ENCODE results near the gene C3orf18.

DNA sequence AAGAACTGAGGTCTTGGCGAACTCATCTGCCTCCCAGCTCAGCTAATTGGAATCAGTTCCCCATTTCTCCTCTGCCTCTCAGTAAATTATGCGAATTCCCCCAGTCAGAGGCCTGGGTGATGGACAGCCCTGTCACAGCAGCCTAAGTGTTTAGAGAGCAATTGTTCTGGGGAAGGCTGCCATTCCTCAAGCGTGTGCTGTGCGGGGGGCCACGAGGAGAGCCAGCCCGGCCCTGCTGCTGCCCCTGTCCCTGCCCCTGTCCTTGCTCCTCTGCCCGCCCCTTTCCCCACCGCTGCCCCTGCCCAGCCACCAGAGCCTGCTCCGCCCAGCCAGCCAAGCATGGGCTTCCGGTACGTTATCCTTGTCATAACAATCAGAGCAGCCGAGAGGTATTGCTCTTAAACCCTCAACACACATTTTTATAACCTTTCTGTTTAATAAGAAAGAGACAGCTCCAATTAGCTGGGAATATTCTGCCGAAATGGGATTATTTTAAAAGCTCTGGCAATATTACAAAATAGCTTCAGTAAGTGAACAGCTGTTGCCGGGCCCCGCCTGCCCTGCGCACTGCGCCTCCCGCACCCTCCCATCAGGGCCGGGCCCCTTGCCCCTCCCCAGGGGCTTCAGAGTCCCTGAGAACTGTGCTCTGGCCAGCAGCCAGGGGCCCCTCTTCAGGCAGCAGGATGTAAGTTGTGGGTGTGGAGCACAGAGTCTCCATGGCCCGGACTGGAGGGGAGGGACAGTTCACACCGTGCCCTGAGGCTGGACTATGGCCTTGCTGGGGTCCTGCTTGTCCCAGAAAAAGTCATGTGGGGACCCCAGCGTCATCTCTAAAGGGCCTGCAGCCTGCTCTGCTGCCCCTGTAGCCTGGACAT is 51.7 kb downstream of the C3orf18 start:
- peak; percentile 15 for TF ChIP-seq ZBTB26 (tag by site-specific recombination; optimal IDR thresholded peaks at IDR 0.05)
- TF ChIP-seq ZNF114 (tag by site-specific recombination; IDR thresholded peaks at IDR 0.05), result no peak
- TF ChIP-seq CTCF (tag by site-specific recombination; IDR thresholded peaks at IDR 0.05), result no peak
- no peak for TF ChIP-seq ZNF404 (tag by site-specific recombination; IDR thresholded peaks at IDR 0.05)
- TF ChIP-seq ZNF140 (tag by site-specific recombination; IDR thresholded peaks at IDR 0.05), result no peak
- TF ChIP-seq ZNF133 (tag by site-specific recombination; IDR thresholded peaks at IDR 0.05), result no peak
- TF ChIP-seq SP7 (tag by site-specific recombination; IDR thresholded peaks at IDR 0.05), result no peak
- TF ChIP-seq YY1 (tag by site-specific recombination; IDR thresholded peaks at IDR 0.05), result no peak
- TF ChIP-seq ZNF274 (IDR thresholded peaks at IDR 0.05; ENCODE audit: low read length), result no peak
- no peak for TF ChIP-seq ZNF274 (tag by site-specific recombination; IDR thresholded peaks at IDR 0.05; ENCODE audit: borderline replicate concordance)
- TF ChIP-seq, protein P1, sequence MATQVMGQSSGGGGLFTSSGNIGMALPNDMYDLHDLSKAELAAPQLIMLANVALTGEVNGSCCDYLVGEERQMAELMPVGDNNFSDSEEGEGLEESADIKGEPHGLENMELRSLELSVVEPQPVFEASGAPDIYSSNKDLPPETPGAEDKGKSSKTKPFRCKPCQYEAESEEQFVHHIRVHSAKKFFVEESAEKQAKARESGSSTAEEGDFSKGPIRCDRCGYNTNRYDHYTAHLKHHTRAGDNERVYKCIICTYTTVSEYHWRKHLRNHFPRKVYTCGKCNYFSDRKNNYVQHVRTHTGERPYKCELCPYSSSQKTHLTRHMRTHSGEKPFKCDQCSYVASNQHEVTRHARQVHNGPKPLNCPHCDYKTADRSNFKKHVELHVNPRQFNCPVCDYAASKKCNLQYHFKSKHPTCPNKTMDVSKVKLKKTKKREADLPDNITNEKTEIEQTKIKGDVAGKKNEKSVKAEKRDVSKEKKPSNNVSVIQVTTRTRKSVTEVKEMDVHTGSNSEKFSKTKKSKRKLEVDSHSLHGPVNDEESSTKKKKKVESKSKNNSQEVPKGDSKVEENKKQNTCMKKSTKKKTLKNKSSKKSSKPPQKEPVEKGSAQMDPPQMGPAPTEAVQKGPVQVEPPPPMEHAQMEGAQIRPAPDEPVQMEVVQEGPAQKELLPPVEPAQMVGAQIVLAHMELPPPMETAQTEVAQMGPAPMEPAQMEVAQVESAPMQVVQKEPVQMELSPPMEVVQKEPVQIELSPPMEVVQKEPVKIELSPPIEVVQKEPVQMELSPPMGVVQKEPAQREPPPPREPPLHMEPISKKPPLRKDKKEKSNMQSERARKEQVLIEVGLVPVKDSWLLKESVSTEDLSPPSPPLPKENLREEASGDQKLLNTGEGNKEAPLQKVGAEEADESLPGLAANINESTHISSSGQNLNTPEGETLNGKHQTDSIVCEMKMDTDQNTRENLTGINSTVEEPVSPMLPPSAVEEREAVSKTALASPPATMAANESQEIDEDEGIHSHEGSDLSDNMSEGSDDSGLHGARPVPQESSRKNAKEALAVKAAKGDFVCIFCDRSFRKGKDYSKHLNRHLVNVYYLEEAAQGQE (tag by site-specific recombination; IDR thresholded peaks at IDR 0.05), result no peak
- no peak for TF ChIP-seq ZNF791 (tag by site-specific recombination; IDR thresholded peaks at IDR 0.05)

Data from HEK293 (cell line).